Skeletal muscle tissue (tissue), 4 donors: ENCODE data around the gene ZFP37. TPM values are rescaled to one million over a fixed set of nuclear protein-coding genes. Genes with fewer than 3 reads are reported as not detected.
"Not testable (repeated sequence)": the region's sequence is repeated elsewhere in the genome, so short reads cannot be mapped to it uniquely, and the experiment has no call there.

Experiments used
- H3K27ac ChIP-seq: one replicate; pipeline ENCODE4 v1.7.0; 2013; ENCODE audit warnings: mild to moderate bottlenecking, low read depth, low read length, inconsistent platforms
- H3K27me3 ChIP-seq, 3 donors: one replicate each; pipeline ENCODE4 v1.7.0; 2013; ENCODE audit warnings: low read length in 3 of 3; ENCODE audit not compliant: control insufficient read depth in 3 of 3, insufficient read depth in 3 of 3
- H3K36me3 ChIP-seq, 3 donors: one replicate each; pipeline ENCODE4 v1.7.0; 2013; ENCODE audit warnings: low read length in 3 of 3; ENCODE audit not compliant: control insufficient read depth in 3 of 3, insufficient read depth in 3 of 3
- H3K4me1 ChIP-seq, 3 donors: one replicate each; pipeline ENCODE4 v1.7.0; 2013; ENCODE audit warnings: low read length in 3 of 3, mild to moderate bottlenecking in 3 of 3; ENCODE audit not compliant: control insufficient read depth in 3 of 3, insufficient read depth in 3 of 3
- H3K4me3 ChIP-seq, 3 donors: one replicate each; pipeline ENCODE4 v1.7.0; 2013; ENCODE audit warnings: low read length in 3 of 3
- H3K9ac ChIP-seq, 3 donors: one replicate each; pipeline ENCODE4 v1.7.0; 2013; ENCODE audit warnings: low read length in 3 of 3, mild to moderate bottlenecking in 3 of 3, moderate library complexity in 2 of 3, low read depth in 1 of 3
- H3K9me3 ChIP-seq, 3 donors: one replicate each; pipeline ENCODE4 v1.7.0; 2013; ENCODE audit warnings: low read length in 3 of 3; ENCODE audit not compliant: control insufficient read depth in 3 of 3
- total RNA-seq: library from RNA; depleted of rRNA; stranded (reverse); fragments of >200 nt; gene quantifications from one replicate; pipeline ENCODE4 v1.2.3, GENCODE V29; 2014
- donor health status: Osteomylitis.

ZFP37 gene
- total RNA-seq, result 3.1 TPM

- Histone ChIP-seq H3K27ac (peak within 1 kb of the TSS; percentile 21), H3K27me3 (peaks cover 13% of the 10 kb centered on the region in 3 donors), H3K9ac (peak within 1 kb of the TSS; percentile 65 to 84 (median 66)), H3K36me3 (peaks cover 0 to 3% (median 0%) of the 10 kb centered on the region in 3 donors), H3K4me3 (peak within 1 kb of the TSS; percentile 96 to 99 (median 98)), H3K4me1 (peaks cover 4 to 10% (median 9%) of the 10 kb centered on the region in 3 donors), H3K9me3 (peaks cover 9 to 34% (median 26%) of the 10 kb centered on the region in 3 donors)
Measured at GRCh38 chr9:113056191-113057106, at the start of gene ZFP37. Gene ZFP37, minus strand, starts transcription at chr9:113056724. Its CDS starts 36 bp downstream, at chr9:113056688.

DNA sequence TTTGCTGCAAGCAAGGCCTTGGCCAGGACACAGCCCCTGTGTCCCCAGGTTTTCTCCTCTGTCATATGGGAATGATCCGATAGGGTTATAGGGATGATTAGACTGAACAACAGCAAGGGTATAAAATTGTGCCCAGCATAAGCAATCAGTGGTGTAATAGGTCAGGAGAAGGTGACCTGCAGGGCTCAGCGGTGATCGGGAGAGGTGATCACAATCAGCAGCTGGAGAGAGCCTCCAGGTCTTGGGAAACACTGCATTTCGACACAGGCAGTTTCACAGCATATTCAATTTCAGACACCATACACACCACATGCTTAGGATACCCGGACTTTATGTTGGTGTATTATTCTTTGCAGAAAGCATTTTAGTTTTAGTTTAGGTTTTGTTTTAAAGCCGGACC is 48.8 kb upstream of the ZFP37 start:
- H3K4me3 ChIP-seq, H3K27me3 ChIP-seq, H3K9me3 ChIP-seq, H3K4me1 ChIP-seq, H3K9ac ChIP-seq, H3K36me3 ChIP-seq, H3K27ac ChIP-seq: not testable (repeated sequence)

GRCh38 chr9:113095561-113095960 is 39.0 kb upstream of the ZFP37 start:
- no peaks in the 10 kb centered on the region for H3K36me3 ChIP-seq
- H3K9ac ChIP-seq, result no peak overlapping the region
- H3K27me3 ChIP-seq, result peaks cover 7 to 26% (median 18%) of the 10 kb centered on the region in 3 donors
- no peaks in the 10 kb centered on the region for H3K4me1 ChIP-seq
- H3K4me3 ChIP-seq, result no peak overlapping the region
- no peak overlapping the region for H3K27ac ChIP-seq
- H3K9me3 ChIP-seq, result peaks cover 0 to 2% (median 0%) of the 10 kb centered on the region in 3 donors

DNA sequence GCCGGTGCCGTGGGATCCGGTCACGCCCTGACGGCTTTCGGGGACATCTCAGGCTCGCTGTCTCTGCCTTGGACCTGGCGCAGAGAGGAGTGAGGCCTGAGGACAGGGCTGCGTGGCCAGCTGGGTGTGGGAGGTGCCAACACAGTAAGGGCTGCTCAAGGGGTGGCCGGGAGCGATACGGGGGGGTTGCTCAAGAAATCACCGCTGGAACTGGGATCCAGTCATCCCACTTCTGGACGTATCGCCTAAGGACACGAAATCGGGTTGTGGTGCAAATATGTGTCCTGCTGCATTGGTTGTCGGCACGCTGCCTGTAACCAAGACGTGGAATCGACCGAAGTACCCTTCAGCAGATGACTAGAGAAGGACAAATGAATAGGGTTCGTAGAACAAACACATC is 33.4 kb upstream of the ZFP37 start:
- not testable (repeated sequence) for H3K4me1 ChIP-seq, H3K27ac ChIP-seq, H3K4me3 ChIP-seq, H3K36me3 ChIP-seq, H3K9ac ChIP-seq, H3K9me3 ChIP-seq
- peaks cover 15 to 23% (median 23%) of the 10 kb centered on the region in 3 donors for H3K27me3 ChIP-seq

DNA sequence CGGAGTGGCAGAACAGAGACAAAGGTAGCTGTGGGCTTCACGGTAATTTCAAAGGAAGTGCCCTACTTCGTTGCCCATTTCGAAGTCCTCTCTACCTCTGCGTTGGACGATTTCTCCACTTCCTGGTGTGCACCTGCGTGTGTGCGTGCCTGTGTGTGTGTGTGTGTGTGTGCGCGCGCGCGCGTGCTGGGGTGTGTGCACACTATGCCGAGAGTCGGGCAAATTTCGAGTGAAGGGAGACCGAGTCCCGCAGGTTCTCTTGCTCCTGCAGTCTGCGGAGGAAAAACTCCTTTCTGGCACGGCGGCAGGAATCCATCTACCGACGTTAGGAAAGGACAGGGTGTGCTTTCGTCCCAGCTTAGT is 32.6 kb upstream of the ZFP37 start:
- H3K27ac ChIP-seq, H3K4me3 ChIP-seq, H3K9me3 ChIP-seq, H3K36me3 ChIP-seq, H3K9ac ChIP-seq, H3K4me1 ChIP-seq: not testable (repeated sequence)
- peaks cover 15 to 22% (median 19%) of the 10 kb centered on the region in 3 donors for H3K27me3 ChIP-seq

DNA sequence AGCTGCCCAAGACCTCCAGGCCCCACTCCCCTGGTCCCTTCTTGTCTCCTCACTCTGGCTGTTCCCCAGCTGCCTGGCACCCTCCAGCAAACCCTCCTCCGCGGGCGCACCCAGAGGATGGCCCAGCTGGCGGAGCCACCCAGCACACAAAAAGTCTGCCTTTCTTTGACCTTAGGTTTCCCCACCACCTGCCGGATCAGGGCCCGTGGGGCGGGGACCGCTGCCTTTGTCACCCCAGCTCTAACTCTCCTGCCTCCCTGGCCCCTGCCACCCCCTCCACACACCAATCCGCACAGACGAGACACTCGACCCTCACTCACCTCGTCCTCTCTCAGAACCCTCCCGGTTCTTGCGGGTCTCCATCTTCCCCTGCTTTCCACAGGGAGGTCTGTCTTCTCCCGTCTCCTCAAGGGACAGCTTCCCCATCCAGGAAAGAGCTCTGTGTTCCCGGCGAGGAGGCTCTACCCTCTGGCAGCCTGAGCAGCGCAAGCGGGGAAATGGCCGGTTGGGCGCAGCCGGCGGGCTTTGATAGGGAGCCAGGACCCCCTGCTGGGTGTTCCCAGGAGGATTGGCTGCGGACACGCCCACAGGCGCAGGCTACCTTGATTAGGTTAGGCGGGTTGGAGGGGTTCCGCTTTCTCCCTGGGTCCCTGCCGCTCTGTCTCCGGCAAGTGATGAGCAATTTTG is 32.1 kb upstream of the ZFP37 start:
- not testable (repeated sequence) for H3K36me3 ChIP-seq, H3K4me1 ChIP-seq, H3K9me3 ChIP-seq, H3K4me3 ChIP-seq, H3K27ac ChIP-seq, H3K9ac ChIP-seq
- H3K27me3 ChIP-seq, result peaks cover 15 to 18% (median 15%) of the 10 kb centered on the region in 3 donors

DNA sequence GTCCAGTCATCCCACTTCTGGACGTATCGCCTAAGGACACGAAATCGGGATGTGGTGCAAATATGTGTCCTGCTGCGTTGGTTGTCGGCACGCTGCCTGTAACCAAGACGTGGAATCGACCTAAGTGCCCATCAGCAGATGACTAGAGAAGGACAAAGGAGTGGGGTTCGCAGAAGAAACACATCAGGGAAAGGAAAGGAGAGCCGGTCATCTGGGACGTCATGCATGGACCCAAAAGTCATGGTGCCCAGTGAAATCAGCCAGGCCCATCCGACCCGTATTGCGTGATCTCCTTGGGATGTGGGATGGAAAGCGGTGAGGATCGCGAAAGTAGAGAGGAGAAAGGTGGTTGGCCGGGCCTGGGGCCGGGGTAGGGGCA is 6.4 kb upstream of the ZFP37 start:
- not testable (repeated sequence) for H3K9me3 ChIP-seq, H3K4me1 ChIP-seq, H3K36me3 ChIP-seq, H3K4me3 ChIP-seq, H3K9ac ChIP-seq, H3K27ac ChIP-seq
- peaks cover 21 to 24% (median 22%) of the 10 kb centered on the region in 3 donors for H3K27me3 ChIP-seq

GRCh38 chr9:113062256-113062931 is 5.9 kb upstream of the ZFP37 start:
- H3K36me3 ChIP-seq, H3K9ac ChIP-seq, H3K4me1 ChIP-seq: not testable (repeated sequence)

DNA sequence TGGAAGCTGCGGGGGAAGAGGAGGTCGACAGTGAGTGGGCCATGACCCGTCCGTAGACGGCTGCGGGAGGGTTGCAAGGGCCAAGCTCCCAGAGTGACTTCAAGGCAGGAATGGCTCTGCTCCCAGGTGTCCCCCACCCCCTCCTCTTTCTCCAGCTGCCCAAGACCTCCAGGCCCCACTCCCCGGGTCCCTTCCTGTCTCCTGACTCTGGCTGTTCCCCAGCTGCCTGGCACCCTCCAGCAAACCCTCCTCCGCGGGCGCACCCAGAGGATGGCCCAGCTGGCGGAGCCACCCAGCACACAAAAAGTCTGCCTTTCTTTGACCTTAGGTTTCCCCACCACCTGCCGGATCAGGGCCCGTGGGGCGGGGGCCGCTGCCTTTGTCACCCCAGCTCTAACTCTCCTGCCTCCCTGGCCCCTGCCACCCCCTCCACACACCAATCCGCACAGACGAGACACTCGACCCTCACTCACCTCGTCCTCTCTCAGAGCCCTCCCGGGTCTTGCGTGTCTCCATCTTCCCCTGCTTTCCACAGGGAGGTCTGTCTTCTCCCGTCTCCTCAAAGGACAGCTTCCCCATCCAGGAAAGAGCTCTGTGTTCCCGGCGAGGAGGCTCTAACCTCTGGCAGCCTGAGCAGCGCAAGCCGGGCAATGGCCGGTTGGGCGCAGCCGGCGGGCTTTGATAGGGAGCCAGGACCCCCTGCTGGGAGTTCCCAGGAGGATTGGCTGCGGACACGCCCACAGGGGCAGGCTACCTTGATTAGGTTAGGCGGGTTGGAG is 4.7 kb upstream of the ZFP37 start:
- not testable (repeated sequence) for H3K4me1 ChIP-seq, H3K36me3 ChIP-seq, H3K4me3 ChIP-seq, H3K9me3 ChIP-seq, H3K9ac ChIP-seq, H3K27ac ChIP-seq
- H3K27me3 ChIP-seq, result peaks cover 21 to 24% (median 22%) of the 10 kb centered on the region in 3 donors

More at GRCh38 chr9:113062256-113062931, 5.9 kb upstream of the ZFP37 start:
- not testable (repeated sequence) for H3K27ac ChIP-seq, H3K4me3 ChIP-seq, H3K9me3 ChIP-seq
- peaks cover 21 to 24% (median 22%) of the 10 kb centered on the region in 3 donors for H3K27me3 ChIP-seq
